ENCODE measurements around the gene PRXL2A.
"Not testable (repeated sequence)": the region's sequence is repeated elsewhere in the genome, so short reads cannot be mapped to it uniquely, and the experiment has no call there.

Gene PRXL2A

GRCh38 chr10:80480373-80480772 lies 72.0 kb downstream of the PRXL2A start:
- not testable (repeated sequence) for H3K4me1 ChIP-seq (ENCODE audit: control insufficient read depth, insufficient read depth, low read length); H3K27me3 ChIP-seq (ENCODE audit: control insufficient read depth, insufficient read depth, low read length); H3K27ac ChIP-seq (ENCODE audit: low read depth, low read length); H3K9ac ChIP-seq (ENCODE audit: low read length); H3K4me3 ChIP-seq (ENCODE audit: low read length); H3K36me3 ChIP-seq (ENCODE audit: control insufficient read depth, insufficient read depth, low read length)

GRCh38 chr10:80480852-80481251 lies 72.5 kb downstream of the PRXL2A start:
- Histone ChIP-seq H3K27ac (ENCODE audit: low read depth, low read length) (no peak overlapping the region), H3K4me1 (ENCODE audit: control insufficient read depth, insufficient read depth, low read length) (no peaks in the 10 kb centered on the region), H3K9ac (ENCODE audit: low read length) (no peak overlapping the region), H3K4me3 (ENCODE audit: low read length) (no peak overlapping the region), H3K27me3 (ENCODE audit: control insufficient read depth, insufficient read depth, low read length) (no peaks in the 10 kb centered on the region), H3K36me3 (ENCODE audit: control insufficient read depth, insufficient read depth, low read length) (peaks cover 3% of the 10 kb centered on the region)

GRCh38 chr10:80484243-80484642 lies 75.9 kb downstream of the PRXL2A start:
- Histone ChIP-seq H3K36me3 (ENCODE audit: control insufficient read depth, insufficient read depth, low read length) (no peaks in the 10 kb centered on the region), H3K27ac (ENCODE audit: low read depth, low read length) (no peak overlapping the region), H3K27me3 (ENCODE audit: control insufficient read depth, insufficient read depth, low read length) (no peaks in the 10 kb centered on the region)

GRCh38 chr10:80484676-80485075 lies 76.3 kb downstream of the PRXL2A start:
- Histone ChIP-seq H3K36me3 (ENCODE audit: control insufficient read depth, insufficient read depth, low read length) (no peaks in the 10 kb centered on the region), H3K4me1 (ENCODE audit: control insufficient read depth, insufficient read depth, low read length) (no peaks in the 10 kb centered on the region), H3K4me3 (ENCODE audit: low read length) (no peak overlapping the region), H3K9ac (ENCODE audit: low read length) (no peak overlapping the region), H3K27ac (ENCODE audit: low read depth, low read length) (no peak overlapping the region), H3K27me3 (ENCODE audit: control insufficient read depth, insufficient read depth, low read length) (no peaks in the 10 kb centered on the region)

More at GRCh38 chr10:80484243-80484642, 75.9 kb downstream of the PRXL2A start:
- Histone ChIP-seq H3K9ac (ENCODE audit: low read length) (no peak overlapping the region), H3K4me3 (ENCODE audit: low read length) (no peak overlapping the region), H3K4me1 (ENCODE audit: control insufficient read depth, insufficient read depth, low read length) (no peaks in the 10 kb centered on the region)

GRCh38 chr10:80485076-80485945 lies 77.0 kb downstream of the PRXL2A start:
- Histone ChIP-seq H3K27ac (ENCODE audit: low read depth, low read length) (no peak overlapping the region), H3K27me3 (ENCODE audit: control insufficient read depth, insufficient read depth, low read length) (no peaks in the 10 kb centered on the region), H3K4me3 (ENCODE audit: low read length) (no peak overlapping the region), H3K9ac (ENCODE audit: low read length) (no peak overlapping the region), H3K36me3 (ENCODE audit: control insufficient read depth, insufficient read depth, low read length) (no peaks in the 10 kb centered on the region), H3K4me1 (ENCODE audit: control insufficient read depth, insufficient read depth, low read length) (no peaks in the 10 kb centered on the region)

GRCh38 chr10:80485946-80486764 lies 77.8 kb downstream of the PRXL2A start:
- H3K36me3 ChIP-seq (ENCODE audit: control insufficient read depth, insufficient read depth, low read length): no peaks in the 10 kb centered on the region

More at GRCh38 chr10:80485946-80486764, 77.8 kb downstream of the PRXL2A start:
- H3K4me3 ChIP-seq (ENCODE audit: low read length): no peak overlapping the region
- no peaks in the 10 kb centered on the region for H3K4me1 ChIP-seq (ENCODE audit: control insufficient read depth, insufficient read depth, low read length)
- no peak overlapping the region for H3K9ac ChIP-seq (ENCODE audit: low read length)
- no peak overlapping the region for H3K27ac ChIP-seq (ENCODE audit: low read depth, low read length)
- H3K27me3 ChIP-seq (ENCODE audit: control insufficient read depth, insufficient read depth, low read length): no peaks in the 10 kb centered on the region
